DND-41 (cell line): ENCODE results near the gene ASB18.

Experiments
- ATAC-seq: fragments of 200-7000 bp; cut with Tn5 transposase; 3 replicates; pipeline ENCODE4 v1.9.1; 2021; ENCODE audit warnings: low read depth; ENCODE audit not compliant: insufficient read depth
- DNase-seq: peaks from one replicate; pipeline ENCODE4 v3.0.0-alpha.2; 2020
- H2AFZ ChIP-seq: 2 replicates; pipeline ENCODE4 v1.6.0; 2012; ENCODE audit warnings: low read depth, low read length
- H3K27ac ChIP-seq: 2 replicates; pipeline ENCODE4 v1.5.1; 2012; ENCODE audit warnings: low read length, inconsistent platforms
- H3K27me3 ChIP-seq: fragments of 200-600 bp; sonication (generic); 2 replicates; pipeline ENCODE4 v1.6.0; 2012; ENCODE audit warnings: low read length, mild to moderate bottlenecking, inconsistent platforms; ENCODE audit not compliant: insufficient read depth, poor library complexity
- H3K36me3 ChIP-seq: 2 replicates; pipeline ENCODE4 v1.5.1; 2012; ENCODE audit warnings: low read length, inconsistent platforms; ENCODE audit not compliant: insufficient read depth
- H3K4me1 ChIP-seq: 2 replicates; pipeline ENCODE4 v1.5.1; 2012; ENCODE audit warnings: mild to moderate bottlenecking, low read length; ENCODE audit not compliant: insufficient read depth
- H3K4me2 ChIP-seq: 2 replicates; pipeline ENCODE4 v1.6.0; 2012; ENCODE audit warnings: mild to moderate bottlenecking, moderate library complexity, low read length, inconsistent platforms; ENCODE audit not compliant: insufficient read depth
- H3K4me3 ChIP-seq, 2 experiments: fragments of 200-600 bp in 1 of 2; shearing (Covaris generic) in 1 of 2; 2 replicates each; pipeline ENCODE4 v1.5.1; 2012 to 2016; ENCODE audit warnings: inconsistent platforms in 2 of 2, low read length in 2 of 2, mild to moderate bottlenecking in 2 of 2, low read depth in 1 of 2, moderate library complexity in 1 of 2
- H3K79me2 ChIP-seq: 2 replicates; pipeline ENCODE4 v1.6.0; 2012; ENCODE audit warnings: low read length, inconsistent platforms; ENCODE audit not compliant: insufficient read depth
- H3K9ac ChIP-seq: 2 replicates; pipeline ENCODE4 v1.6.0; 2012; ENCODE audit warnings: low read depth, mild to moderate bottlenecking, inconsistent platforms, low read length, moderate library complexity
- H3K9me3 ChIP-seq: 2 replicates; pipeline ENCODE4 v1.5.1; 2012; ENCODE audit warnings: low read length, moderate library complexity, mild to moderate bottlenecking, inconsistent platforms; ENCODE audit not compliant: insufficient read depth, severe bottlenecking
- H4K20me1 ChIP-seq: 2 replicates; pipeline ENCODE4 v1.6.0; 2012; ENCODE audit warnings: low read length; ENCODE audit not compliant: insufficient read depth
- CTCF ChIP-seq: IDR thresholded peaks from 2 replicates; pipeline ENCODE4 v1.5.1; 2012; ENCODE audit warnings: borderline replicate concordance, low read length, moderate library complexity, mild to moderate bottlenecking; ENCODE audit not compliant: poor library complexity, severe bottlenecking; ENCODE audit errors: extremely low read depth
- EZH2 ChIP-seq: IDR thresholded peaks from 3 replicates; pipeline ENCODE4 v1.6.1; 2012; ENCODE audit warnings: borderline replicate concordance, low read depth, mild to moderate bottlenecking, moderate library complexity, low read length, inconsistent platforms; ENCODE audit not compliant: severe bottlenecking

The ASB18 gene

GRCh38 chr2:236264256-236264655 lies at the start of gene ASB18:
TSS of gene ASB18 (minus strand) at chr2:236264406. CDS start at chr2:236264345, 61 bp downstream.
- no peak within 1 kb of the TSS for H3K4me3 ChIP-seq
- no peak within 1 kb of the TSS for H3K4me2 ChIP-seq
- TF ChIP-seq EZH2 (no peak), CTCF (no peak)
- no peak within 1 kb of the TSS for H2AFZ ChIP-seq
- no peaks in the 10 kb centered on the region for H3K27me3 ChIP-seq
- no peaks in the 10 kb centered on the region for H3K4me1 ChIP-seq
- peaks cover 3% of the 10 kb centered on the region for H3K9me3 ChIP-seq
- H3K36me3 ChIP-seq = no peaks in the 10 kb centered on the region
- H3K79me2 ChIP-seq = no peaks in the 10 kb centered on the region
- DNase-seq = no peak
- no peak within 1 kb of the TSS for H3K27ac ChIP-seq
- no peak within 1 kb of the TSS for H3K9ac ChIP-seq
- no peak for ATAC-seq
- H4K20me1 ChIP-seq = no peaks in the 10 kb centered on the region

GRCh38 chr2:236311286-236311685 lies 47.1 kb upstream of the ASB18 start:
- no peaks in the 10 kb centered on the region for H3K79me2 ChIP-seq
- TF ChIP-seq EZH2 (no peak), CTCF (no peak)
- H3K27ac ChIP-seq = no peak overlapping the region
- H3K27me3 ChIP-seq = no peaks in the 10 kb centered on the region
- no peak overlapping the region for H3K4me3 ChIP-seq
- H3K4me1 ChIP-seq = no peaks in the 10 kb centered on the region
- peaks cover 2% of the 10 kb centered on the region for H3K9me3 ChIP-seq
- no peaks in the 10 kb centered on the region for H4K20me1 ChIP-seq
- no peaks in the 10 kb centered on the region for H3K36me3 ChIP-seq
- no peak overlapping the region for H3K9ac ChIP-seq
- ATAC-seq (no peak), DNase-seq (no peak)
- H3K4me2 ChIP-seq = no peak overlapping the region
- H2AFZ ChIP-seq = no peak overlapping the region

GRCh38 chr2:236309669-236310029 lies 45.4 kb upstream of the ASB18 start:
- H3K36me3 ChIP-seq = no peaks in the 10 kb centered on the region
- no peaks in the 10 kb centered on the region for H3K79me2 ChIP-seq
- H3K27me3 ChIP-seq = no peaks in the 10 kb centered on the region
- no peak overlapping the region for H3K4me3 ChIP-seq
- no peak overlapping the region for H2AFZ ChIP-seq
- TF ChIP-seq CTCF (peak; percentile 56), EZH2 (no peak)
- no peak overlapping the region for H3K9ac ChIP-seq
- H3K9me3 ChIP-seq = peaks cover 2% of the 10 kb centered on the region
- H3K4me1 ChIP-seq = no peaks in the 10 kb centered on the region
- H3K27ac ChIP-seq = no peak overlapping the region
- H4K20me1 ChIP-seq = no peaks in the 10 kb centered on the region
- H3K4me2 ChIP-seq = no peak overlapping the region
- ATAC-seq = no peak
- DNase-seq = no peak

- DNase-seq = no peak
- Histone ChIP-seq H3K27me3 (no peaks in the 10 kb centered on the region), H3K4me1 (no peaks in the 10 kb centered on the region), H3K27ac (no peak overlapping the region), H3K36me3 (no peaks in the 10 kb centered on the region), H3K9ac (no peak overlapping the region), H3K4me2 (no peak overlapping the region), H3K79me2 (no peaks in the 10 kb centered on the region), H4K20me1 (no peaks in the 10 kb centered on the region), H3K4me3 (no peak overlapping the region), H2AFZ (no peak overlapping the region), H3K9me3 (peaks cover 2% of the 10 kb centered on the region)
- ATAC-seq = no peak
- TF ChIP-seq CTCF (no peak), EZH2 (no peak)
These were observed 44.9 kb upstream of the ASB18 start for GRCh38 chr2:236308855-236309668.
